ENCODE data around the gene OPRM1. TPM values are rescaled to one million over a fixed set of nuclear protein-coding genes. Genes with fewer than 3 reads are reported as not detected.
A peak's percentile ranks its signal among the peaks of the same experiment; 100 is the strongest.

Gene OPRM1
- total RNA-seq, 1 experiment from 2014 or later, result not detected

- DNase-seq (ENCODE audit: low read depth), result no peak
Observed at GRCh38 chr6:154202958-154203357, 163.9 kb downstream of the OPRM1 start.

- DNase-seq (ENCODE audit: low read depth), result no peak
Observed at GRCh38 chr6:154206141-154206540, 167.1 kb downstream of the OPRM1 start.

GRCh38 chr6:154206996-154207395 is 168.0 kb downstream of the OPRM1 start:
- DNase-seq (ENCODE audit: low read depth), result no peak

GRCh38 chr6:154209555-154209954 is 170.5 kb downstream of the OPRM1 start:
- no peak for DNase-seq (ENCODE audit: low read depth)

GRCh38 chr6:154210678-154211077 is 171.6 kb downstream of the OPRM1 start:
- no peak for DNase-seq (ENCODE audit: low read depth)

GRCh38 chr6:154213782-154214181 is 174.7 kb downstream of the OPRM1 start:
- DNase-seq (ENCODE audit: low read depth), result no peak

GRCh38 chr6:154218301-154218700 is 179.3 kb downstream of the OPRM1 start:
- no peak for DNase-seq (ENCODE audit: low read depth)

- DNase-seq (ENCODE audit: low read depth), result no peak
Observed at GRCh38 chr6:154218787-154219186, 179.7 kb downstream of the OPRM1 start.

- no peak for DNase-seq (ENCODE audit: low read depth)
Observed at GRCh38 chr6:154219250-154219649, 180.2 kb downstream of the OPRM1 start.

GRCh38 chr6:154222716-154223115 is 183.7 kb downstream of the OPRM1 start:
- DNase-seq (ENCODE audit: low read depth), result peak; percentile 17

GRCh38 chr6:154223296-154223695 is 184.3 kb downstream of the OPRM1 start:
- DNase-seq (ENCODE audit: low read depth), result no peak

- DNase-seq (ENCODE audit: low read depth), result no peak
Observed at GRCh38 chr6:154226461-154226860, 187.4 kb downstream of the OPRM1 start.

- DNase-seq (ENCODE audit: low read depth), result no peak
Observed at GRCh38 chr6:154227862-154228520, 189.0 kb downstream of the OPRM1 start.

- no peak for DNase-seq (ENCODE audit: low read depth)
Observed at GRCh38 chr6:154228521-154228905, 189.5 kb downstream of the OPRM1 start.

- no peak for DNase-seq (ENCODE audit: low read depth)
Observed at GRCh38 chr6:154229786-154230185, 190.7 kb downstream of the OPRM1 start.

- DNase-seq (ENCODE audit: low read depth), result no peak
Observed at GRCh38 chr6:154230393-154230792, 191.4 kb downstream of the OPRM1 start.

- DNase-seq (ENCODE audit: low read depth), result no peak
Observed at GRCh38 chr6:154230910-154231595, 192.0 kb downstream of the OPRM1 start.

GRCh38 chr6:154232013-154232910 is 193.2 kb downstream of the OPRM1 start:
- peak; percentile 48 for DNase-seq (ENCODE audit: low read depth)

- no peak for DNase-seq (ENCODE audit: low read depth)
Observed at GRCh38 chr6:154233383-154233782, 194.3 kb downstream of the OPRM1 start.

- no peak for DNase-seq (ENCODE audit: low read depth)
Observed at GRCh38 chr6:154234019-154234772, 195.2 kb downstream of the OPRM1 start.

- DNase-seq (ENCODE audit: low read depth), result no peak
Observed at GRCh38 chr6:154236646-154237301, 197.7 kb downstream of the OPRM1 start.

All from M059J (cell line).